Measurements from ENCODE around the gene ZBTB17.

Gene ZBTB17

DNA sequence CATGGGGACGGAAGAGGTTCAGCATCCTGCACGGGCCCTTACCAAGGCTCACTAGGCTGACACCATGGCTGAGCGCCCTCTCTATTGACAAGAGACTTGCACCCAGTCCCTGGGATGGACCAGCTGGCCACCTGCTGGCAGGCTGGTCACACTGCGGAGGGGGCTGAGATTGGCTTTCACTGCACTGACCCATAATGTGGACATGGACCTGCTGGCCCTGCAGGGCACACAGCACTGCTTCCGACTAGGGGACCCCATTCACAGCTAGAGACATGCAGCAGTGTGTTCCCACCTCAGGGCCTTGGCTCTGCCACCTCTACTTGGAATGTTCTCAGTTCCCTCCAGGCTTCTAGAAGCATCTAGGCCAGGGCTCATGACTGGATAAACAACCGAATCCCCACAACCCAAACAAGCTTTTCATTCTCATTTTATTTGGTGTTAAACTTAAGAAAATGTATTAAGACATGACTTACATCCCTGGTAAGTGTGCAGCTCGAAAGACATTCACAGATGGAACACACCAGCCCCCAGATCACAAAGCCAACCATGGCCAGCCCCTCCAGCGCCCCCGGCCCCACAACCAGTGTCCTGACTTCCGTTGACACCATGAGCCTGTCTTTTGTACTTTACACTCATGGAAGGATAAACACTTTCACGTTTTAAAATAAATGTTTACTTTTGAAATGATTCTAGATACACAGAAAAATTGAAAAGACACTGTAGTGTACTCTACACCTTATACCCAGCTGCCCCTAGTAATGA lies 18.9 kb upstream of the ZBTB17 start:
- DNase-seq (no peak), ATAC-seq (ENCODE audit: insufficient read depth, low read depth) (no peak)
- H3K27me3 ChIP-seq (ENCODE audit: insufficient read depth, low read length, poor library complexity): no peaks in the 10 kb centered on the region
- H3K4me3 ChIP-seq (ENCODE audit: low read depth in 1 of 2, low read length in 2 of 2): no peak overlapping the region
- no peak overlapping the region for H3K27ac ChIP-seq (ENCODE audit: low read length)
- H3K9ac ChIP-seq (ENCODE audit: low read depth, low read length): no peak overlapping the region
- H3K4me2 ChIP-seq (ENCODE audit: insufficient read depth, low read length): no peak overlapping the region
- no peak overlapping the region for H2AFZ ChIP-seq (ENCODE audit: low read depth, low read length)
- no peaks in the 10 kb centered on the region for H3K4me1 ChIP-seq (ENCODE audit: insufficient read depth, low read length)
- H3K9me3 ChIP-seq (ENCODE audit: insufficient read depth, low read length, severe bottlenecking): no peaks in the 10 kb centered on the region
- H3K79me2 ChIP-seq (ENCODE audit: insufficient read depth, low read length): no peaks in the 10 kb centered on the region
- H4K20me1 ChIP-seq (ENCODE audit: insufficient read depth, low read length): no peaks in the 10 kb centered on the region; the same call in 1 of the 2 replicates
- no peaks in the 10 kb centered on the region for H3K36me3 ChIP-seq (ENCODE audit: insufficient read depth, low read length)
- TF ChIP-seq EZH2 (IDR thresholded peaks at IDR 0.05; ENCODE audit: borderline replicate concordance, low read depth, low read length, severe bottlenecking) (no peak), CTCF (IDR thresholded peaks at IDR 0.05; ENCODE audit: borderline replicate concordance, extremely low read depth, low read length, poor library complexity, severe bottlenecking) (peak; percentile 58)

DNA sequence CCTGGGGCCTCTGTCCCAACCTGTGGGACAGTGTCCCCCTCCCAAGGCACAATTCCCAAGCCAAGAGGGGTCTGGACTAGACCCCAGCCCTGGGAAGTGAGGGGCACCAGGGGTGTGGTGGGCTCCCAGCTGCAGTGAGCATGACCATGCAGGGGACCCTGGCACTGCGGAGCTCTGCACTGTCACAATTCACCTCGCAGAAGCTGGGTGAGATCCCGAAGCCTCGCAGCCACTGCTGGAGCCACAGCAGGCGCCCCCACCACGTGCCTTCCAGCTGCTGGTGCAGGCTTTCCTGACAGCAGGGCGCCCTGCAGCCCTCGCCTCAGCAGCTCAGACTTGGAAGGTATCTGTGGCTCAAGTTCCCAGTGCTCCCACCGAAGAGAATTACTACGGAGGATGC lies 18.2 kb upstream of the ZBTB17 start:
- H3K27ac ChIP-seq (ENCODE audit: low read length): no peak overlapping the region
- no peaks in the 10 kb centered on the region for H3K9me3 ChIP-seq (ENCODE audit: insufficient read depth, low read length, severe bottlenecking)
- no peak overlapping the region for H3K4me2 ChIP-seq (ENCODE audit: insufficient read depth, low read length)
- H3K4me3 ChIP-seq (ENCODE audit: low read depth in 1 of 2, low read length in 2 of 2): no peak overlapping the region
- H4K20me1 ChIP-seq (ENCODE audit: insufficient read depth, low read length): no peaks in the 10 kb centered on the region; the same call in 1 of the 2 replicates
- no peak for TF ChIP-seq CTCF (IDR thresholded peaks at IDR 0.05; ENCODE audit: borderline replicate concordance, extremely low read depth, low read length, poor library complexity, severe bottlenecking)
- no peak for TF ChIP-seq EZH2 (IDR thresholded peaks at IDR 0.05; ENCODE audit: borderline replicate concordance, low read depth, low read length, severe bottlenecking)
- no peak overlapping the region for H3K9ac ChIP-seq (ENCODE audit: low read depth, low read length)
- DNase-seq (no peak), ATAC-seq (ENCODE audit: insufficient read depth, low read depth) (no peak)
- H3K27me3 ChIP-seq (ENCODE audit: insufficient read depth, low read length, poor library complexity): no peaks in the 10 kb centered on the region
- no peaks in the 10 kb centered on the region for H3K4me1 ChIP-seq (ENCODE audit: insufficient read depth, low read length)
- no peaks in the 10 kb centered on the region for H3K36me3 ChIP-seq (ENCODE audit: insufficient read depth, low read length)
- no peaks in the 10 kb centered on the region for H3K79me2 ChIP-seq (ENCODE audit: insufficient read depth, low read length)
- no peak overlapping the region for H2AFZ ChIP-seq (ENCODE audit: low read depth, low read length)

GRCh38 chr1:15993666-15994065 lies 17.8 kb upstream of the ZBTB17 start:
- ATAC-seq (ENCODE audit: insufficient read depth, low read depth): no peak

More at GRCh38 chr1:15993666-15994065, 17.8 kb upstream of the ZBTB17 start:
- Histone ChIP-seq H3K4me1 (ENCODE audit: insufficient read depth, low read length) (no peaks in the 10 kb centered on the region), H2AFZ (ENCODE audit: low read depth, low read length) (no peak overlapping the region), H3K9ac (ENCODE audit: low read depth, low read length) (no peak overlapping the region), H3K4me2 (ENCODE audit: insufficient read depth, low read length) (no peak overlapping the region), H3K36me3 (ENCODE audit: insufficient read depth, low read length) (no peaks in the 10 kb centered on the region), H3K27me3 (ENCODE audit: insufficient read depth, low read length, poor library complexity) (no peaks in the 10 kb centered on the region), H3K27ac (ENCODE audit: low read length) (no peak overlapping the region), H3K4me3 (ENCODE audit: low read depth in 1 of 2, low read length in 2 of 2) (no peak overlapping the region), H3K79me2 (ENCODE audit: insufficient read depth, low read length) (no peaks in the 10 kb centered on the region), H4K20me1 (ENCODE audit: insufficient read depth, low read length) (no peaks in the 10 kb centered on the region; the same call in 1 of the 2 replicates), H3K9me3 (ENCODE audit: insufficient read depth, low read length, severe bottlenecking) (no peaks in the 10 kb centered on the region)
- TF ChIP-seq EZH2 (IDR thresholded peaks at IDR 0.05; ENCODE audit: borderline replicate concordance, low read depth, low read length, severe bottlenecking) (no peak), CTCF (IDR thresholded peaks at IDR 0.05; ENCODE audit: borderline replicate concordance, extremely low read depth, low read length, poor library complexity, severe bottlenecking) (no peak)
- no peak for DNase-seq
